HFFc6 (cell line): Measurements from ENCODE around the gene PRPF18. TPM values are rescaled to one million over a fixed set of nuclear protein-coding genes. Genes with fewer than 3 reads are reported as not detected.

Experiments
- DNase-seq: peaks from one replicate; pipeline ENCODE4 v3.0.0-alpha.2; 2018
- H3K27ac Mint-ChIP-seq: 2 replicates; pipeline ENCODE4 v1.8.0; 2020; ENCODE audit warnings: mild to moderate bottlenecking, mixed read lengths
- H3K27me3 Mint-ChIP-seq: 2 replicates; pipeline ENCODE4 v1.8.0; 2021; ENCODE audit warnings: mild to moderate bottlenecking, moderate library complexity, mixed read lengths; ENCODE audit not compliant: insufficient read depth
- H3K36me3 Mint-ChIP-seq: 2 replicates; pipeline ENCODE4 v1.8.0; 2021; ENCODE audit warnings: low read depth, mixed read lengths
- H3K4me1 Mint-ChIP-seq: 2 replicates; pipeline ENCODE4 v1.8.0; 2020; ENCODE audit warnings: low read depth, mixed read lengths
- H3K4me3 Mint-ChIP-seq: 2 replicates; pipeline ENCODE4 v1.8.0; 2020; ENCODE audit warnings: mild to moderate bottlenecking, moderate library complexity, mixed read lengths
- H3K9me3 Mint-ChIP-seq: 2 replicates; pipeline ENCODE4 v1.8.0; 2020; ENCODE audit warnings: mild to moderate bottlenecking, mixed read lengths
- total RNA-seq, 6 experiments: library from RNA; stranded (reverse); fragmentation: NEBNext Ultra II Directional; extraction: Animal tissue kit (Norgen Biotek cat#: 25700); gene quantifications; 2 replicates in 1 of 6; 3 replicates in 5 of 6; pipeline ENCODE4 v1.2.3, GENCODE V29; 2021
- TF ChIP-seq, protein P1 (sequence below): fragments of 200-600 bp; sonication (generic); IDR thresholded peaks from 2 replicates; pipeline ENCODE4 v1.5.0; 2021; ENCODE audit warnings: antibody characterized with exemption, mild to moderate bottlenecking

PRPF18 gene
- total RNA-seq, 6 experiments from 2014 or later: 21.9 to 24.8 (median 23.0) TPM

DNA sequence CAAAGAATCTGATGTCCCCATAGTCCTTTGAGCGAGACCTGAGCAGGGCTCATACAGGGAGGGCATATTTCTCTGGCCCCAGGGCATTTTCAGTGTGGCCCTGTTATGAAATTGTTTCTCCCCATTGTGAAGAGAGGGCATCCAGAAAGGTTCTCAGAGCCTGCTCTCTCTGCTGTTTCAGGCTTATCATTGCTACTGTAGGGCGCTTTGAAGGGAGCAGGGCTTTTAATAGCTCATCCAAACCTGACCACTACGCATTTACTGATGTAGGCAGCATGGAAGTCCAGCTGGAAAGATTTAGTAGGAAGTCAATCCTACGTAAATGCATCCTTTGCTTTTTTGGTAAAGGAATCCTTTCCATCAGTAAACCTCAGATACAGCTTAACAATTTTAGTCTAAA, 68.1 kb downstream of the PRPF18 start:
- peaks cover 53% of the 10 kb centered on the region for H3K36me3 Mint-ChIP-seq
- no peak overlapping the region for H3K4me3 Mint-ChIP-seq
- H3K27me3 Mint-ChIP-seq: peaks cover 8% of the 10 kb centered on the region
- H3K9me3 Mint-ChIP-seq: no peaks in the 10 kb centered on the region
- TF ChIP-seq, protein P1, sequence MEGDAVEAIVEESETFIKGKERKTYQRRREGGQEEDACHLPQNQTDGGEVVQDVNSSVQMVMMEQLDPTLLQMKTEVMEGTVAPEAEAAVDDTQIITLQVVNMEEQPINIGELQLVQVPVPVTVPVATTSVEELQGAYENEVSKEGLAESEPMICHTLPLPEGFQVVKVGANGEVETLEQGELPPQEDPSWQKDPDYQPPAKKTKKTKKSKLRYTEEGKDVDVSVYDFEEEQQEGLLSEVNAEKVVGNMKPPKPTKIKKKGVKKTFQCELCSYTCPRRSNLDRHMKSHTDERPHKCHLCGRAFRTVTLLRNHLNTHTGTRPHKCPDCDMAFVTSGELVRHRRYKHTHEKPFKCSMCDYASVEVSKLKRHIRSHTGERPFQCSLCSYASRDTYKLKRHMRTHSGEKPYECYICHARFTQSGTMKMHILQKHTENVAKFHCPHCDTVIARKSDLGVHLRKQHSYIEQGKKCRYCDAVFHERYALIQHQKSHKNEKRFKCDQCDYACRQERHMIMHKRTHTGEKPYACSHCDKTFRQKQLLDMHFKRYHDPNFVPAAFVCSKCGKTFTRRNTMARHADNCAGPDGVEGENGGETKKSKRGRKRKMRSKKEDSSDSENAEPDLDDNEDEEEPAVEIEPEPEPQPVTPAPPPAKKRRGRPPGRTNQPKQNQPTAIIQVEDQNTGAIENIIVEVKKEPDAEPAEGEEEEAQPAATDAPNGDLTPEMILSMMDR: no peak
- H3K27ac Mint-ChIP-seq: peak overlapping the region; percentile 45; the same call in 1 of the 2 replicates
- DNase-seq: no peak
- peaks cover 39% of the 10 kb centered on the region for H3K4me1 Mint-ChIP-seq

DNA sequence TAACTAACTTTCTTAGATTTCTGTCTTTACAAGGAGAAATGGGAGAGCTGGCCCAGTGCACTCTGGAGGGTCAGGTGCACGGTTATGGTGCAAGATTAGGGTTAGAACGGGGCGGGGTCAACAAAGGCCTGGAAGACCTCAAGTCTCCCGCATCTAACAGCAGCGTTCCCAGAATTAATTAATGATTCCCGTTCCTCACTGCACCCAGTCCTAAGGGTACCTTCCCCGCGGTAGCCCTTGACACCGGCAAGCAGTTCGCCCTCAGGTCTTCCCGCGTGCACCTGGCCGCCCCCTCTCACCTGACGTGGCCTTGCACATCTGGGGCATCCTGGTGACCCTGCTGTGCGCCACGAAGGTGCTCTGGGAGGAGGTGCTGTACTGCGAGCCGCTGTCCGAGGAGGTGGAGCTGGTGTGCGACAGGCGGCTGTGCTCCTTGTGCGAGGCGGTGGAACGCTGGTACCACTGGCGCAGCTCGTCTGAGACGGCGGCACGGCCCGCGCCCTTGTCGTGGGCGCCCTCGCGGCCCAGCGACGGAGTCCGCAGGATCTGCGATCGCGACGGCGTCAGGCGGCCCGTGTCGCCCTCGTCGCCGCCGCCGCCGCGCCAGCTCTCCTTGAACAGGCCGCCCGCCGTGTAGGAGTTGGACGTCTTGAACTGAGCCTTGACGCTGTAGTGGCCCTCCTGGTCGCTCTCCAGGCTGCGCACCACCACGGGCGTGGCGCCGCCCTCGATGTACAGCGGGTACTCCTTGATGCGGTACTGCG, 69.8 kb downstream of the PRPF18 start:
- H3K9me3 Mint-ChIP-seq: no peaks in the 10 kb centered on the region
- H3K27me3 Mint-ChIP-seq: peaks cover 2% of the 10 kb centered on the region; the same call in 1 of the 2 replicates
- H3K36me3 Mint-ChIP-seq: peaks cover 51% of the 10 kb centered on the region
- H3K4me3 Mint-ChIP-seq: no peak overlapping the region
- H3K4me1 Mint-ChIP-seq: peaks cover 42% of the 10 kb centered on the region
- no peak for DNase-seq
- H3K27ac Mint-ChIP-seq: peak overlapping the region; percentile 33; the same call in 1 of the 2 replicates
- TF ChIP-seq, protein P1: no peak

GRCh38 chr10:13657101-13657680, 70.4 kb downstream of the PRPF18 start:
- Mint-ChIP-seq H3K27ac (no peak overlapping the region), H3K36me3 (peaks cover 53% of the 10 kb centered on the region), H3K4me3 (no peak overlapping the region), H3K27me3 (peaks cover 2% of the 10 kb centered on the region; the same call in 1 of the 2 replicates), H3K4me1 (peaks cover 42% of the 10 kb centered on the region), H3K9me3 (no peaks in the 10 kb centered on the region)
- TF ChIP-seq, protein P1: no peak
- DNase-seq: no peak

- H3K27ac Mint-ChIP-seq: peak overlapping the region; percentile 43; the same call in 1 of the 2 replicates
These were observed 71.5 kb downstream of the PRPF18 start for GRCh38 chr10:13658264-13658663.

GRCh38 chr10:13658871-13659685, 72.3 kb downstream of the PRPF18 start:
- TF ChIP-seq, protein P1: no peak
- Mint-ChIP-seq H3K4me3 (no peak overlapping the region), H3K4me1 (peaks cover 35% of the 10 kb centered on the region), H3K36me3 (peaks cover 37% of the 10 kb centered on the region), H3K27me3 (peaks cover 2% of the 10 kb centered on the region; the same call in 1 of the 2 replicates), H3K9me3 (no peaks in the 10 kb centered on the region), H3K27ac (peak overlapping the region; percentile 80)
- DNase-seq: no peak

More at GRCh38 chr10:13658264-13658663, 71.5 kb downstream of the PRPF18 start:
- DNase-seq: no peak
- H3K4me3 Mint-ChIP-seq: no peak overlapping the region
- TF ChIP-seq, protein P1: no peak
- peaks cover 37% of the 10 kb centered on the region for H3K4me1 Mint-ChIP-seq
- H3K36me3 Mint-ChIP-seq: peaks cover 45% of the 10 kb centered on the region
- no peaks in the 10 kb centered on the region for H3K9me3 Mint-ChIP-seq
- peaks cover 2% of the 10 kb centered on the region; the same call in 1 of the 2 replicates for H3K27me3 Mint-ChIP-seq
